Adipocyte (in vitro differentiated cells): Measurements from ENCODE around the gene PHKG2.

ENCODE experiments used
- DNase-seq: peaks from one replicate; pipeline ENCODE4 v3.0.0-alpha.2; 2015; ENCODE audit warnings: low read depth
- H3K27me3 ChIP-seq: replicated peaks from 2 replicates; pipeline ENCODE4 v1.7.0; 2013; ENCODE audit warnings: mild to moderate bottlenecking, low read length, moderate library complexity; ENCODE audit not compliant: control insufficient read depth, insufficient read depth
- H3K36me3 ChIP-seq: 2 replicates; pipeline ENCODE4 v1.7.0; 2013; ENCODE audit warnings: low read length, mild to moderate bottlenecking, moderate library complexity; ENCODE audit not compliant: control insufficient read depth, insufficient read depth, severe bottlenecking
- H3K4me1 ChIP-seq: 2 replicates; pipeline ENCODE4 v1.7.0; 2013; ENCODE audit warnings: mild to moderate bottlenecking, low read length, moderate library complexity; ENCODE audit not compliant: control insufficient read depth, insufficient read depth
- H3K4me3 ChIP-seq: 2 replicates; pipeline ENCODE4 v1.7.0; 2013; ENCODE audit warnings: mild to moderate bottlenecking, low read length, moderate library complexity
- H3K9ac ChIP-seq: 2 replicates; pipeline ENCODE4 v1.7.0; 2013; ENCODE audit warnings: mild to moderate bottlenecking, low read length, moderate library complexity
- H3K9me3 ChIP-seq: 2 replicates; pipeline ENCODE4 v1.7.0; 2013; ENCODE audit warnings: mild to moderate bottlenecking, low read length, moderate library complexity; ENCODE audit not compliant: control insufficient read depth

PHKG2 gene

DNA sequence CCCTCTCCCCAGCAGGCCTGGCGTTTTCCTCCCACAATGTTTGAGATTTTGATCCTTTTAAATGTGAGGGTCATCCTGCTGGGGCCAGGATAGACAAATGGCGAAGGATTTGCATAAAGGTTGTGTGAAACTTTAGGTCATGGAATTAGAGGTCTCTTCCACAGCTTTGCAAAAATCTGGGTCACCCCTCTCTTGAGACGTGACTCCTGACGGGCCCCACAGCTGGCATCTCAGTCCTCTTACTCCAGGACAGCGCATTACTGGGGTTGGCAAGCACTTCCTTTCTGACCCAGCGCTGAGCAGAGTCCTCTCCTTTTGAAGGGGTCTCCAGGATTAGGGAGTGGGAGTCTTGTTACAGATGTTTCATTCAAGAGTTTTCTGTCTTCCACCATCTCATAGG lies 31.4 kb downstream of the PHKG2 start:
- Histone ChIP-seq H3K9me3 (no peaks in the 10 kb centered on the region), H3K4me3 (no peak overlapping the region), H3K4me1 (peaks cover 37% of the 10 kb centered on the region), H3K36me3 (peaks cover 28% of the 10 kb centered on the region), H3K9ac (no peak overlapping the region), H3K27me3 (no peaks in the 10 kb centered on the region)
- DNase-seq: no peak

- no peaks in the 10 kb centered on the region for H3K27me3 ChIP-seq
- DNase-seq: no peak
- no peaks in the 10 kb centered on the region for H3K9me3 ChIP-seq
- no peak overlapping the region for H3K4me3 ChIP-seq
- H3K36me3 ChIP-seq: peaks cover 28% of the 10 kb centered on the region
- H3K9ac ChIP-seq: no peak overlapping the region
- H3K4me1 ChIP-seq: peaks cover 33% of the 10 kb centered on the region
These were observed 31.8 kb downstream of the PHKG2 start for GRCh38 chr16:30780021-30780420.

DNA sequence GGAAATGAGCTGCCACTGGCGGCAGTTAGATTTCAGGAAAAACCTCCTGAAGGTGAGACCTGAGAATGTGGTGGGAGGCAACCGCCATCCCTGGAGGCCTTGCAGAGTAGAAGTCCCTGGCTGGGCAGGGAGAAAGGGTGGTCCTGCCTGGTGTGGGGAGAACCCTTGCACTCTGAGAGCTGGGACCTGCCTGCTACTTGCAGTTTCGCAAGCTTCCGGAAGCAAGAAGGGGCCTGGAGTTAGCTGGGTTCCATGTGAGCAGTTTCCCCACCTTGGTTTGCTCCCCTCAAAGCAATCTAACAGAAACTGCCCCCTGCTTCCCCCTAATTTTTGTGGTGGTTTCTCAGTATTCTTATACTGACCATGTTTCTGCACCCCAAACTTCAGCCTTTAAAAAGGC lies 32.3 kb downstream of the PHKG2 start:
- H3K9me3 ChIP-seq: no peaks in the 10 kb centered on the region
- peaks cover 28% of the 10 kb centered on the region for H3K36me3 ChIP-seq
- DNase-seq: no peak
- H3K4me3 ChIP-seq: no peak overlapping the region
- no peaks in the 10 kb centered on the region for H3K27me3 ChIP-seq
- H3K4me1 ChIP-seq: peaks cover 34% of the 10 kb centered on the region
- no peak overlapping the region for H3K9ac ChIP-seq

GRCh38 chr16:30782486-30783279 lies 34.5 kb downstream of the PHKG2 start:
- Histone ChIP-seq H3K9ac (no peak overlapping the region), H3K36me3 (peaks cover 28% of the 10 kb centered on the region), H3K9me3 (no peaks in the 10 kb centered on the region), H3K4me1 (peaks cover 32% of the 10 kb centered on the region), H3K27me3 (no peaks in the 10 kb centered on the region), H3K4me3 (no peak overlapping the region)
- DNase-seq: no peak

- no peaks in the 10 kb centered on the region for H3K27me3 ChIP-seq
- H3K36me3 ChIP-seq: peaks cover 28% of the 10 kb centered on the region
- H3K9ac ChIP-seq: no peak overlapping the region
- DNase-seq: no peak
- peaks cover 30% of the 10 kb centered on the region for H3K4me1 ChIP-seq
- no peaks in the 10 kb centered on the region for H3K9me3 ChIP-seq
- H3K4me3 ChIP-seq: no peak overlapping the region
These were observed 35.3 kb downstream of the PHKG2 start for GRCh38 chr16:30783280-30784109.

GRCh38 chr16:30784215-30784614 lies 36.0 kb downstream of the PHKG2 start:
- Histone ChIP-seq H3K36me3 (peaks cover 28% of the 10 kb centered on the region), H3K27me3 (no peaks in the 10 kb centered on the region), H3K9ac (no peak overlapping the region), H3K9me3 (no peaks in the 10 kb centered on the region), H3K4me1 (peaks cover 22% of the 10 kb centered on the region), H3K4me3 (no peak overlapping the region)
- no peak for DNase-seq

DNA sequence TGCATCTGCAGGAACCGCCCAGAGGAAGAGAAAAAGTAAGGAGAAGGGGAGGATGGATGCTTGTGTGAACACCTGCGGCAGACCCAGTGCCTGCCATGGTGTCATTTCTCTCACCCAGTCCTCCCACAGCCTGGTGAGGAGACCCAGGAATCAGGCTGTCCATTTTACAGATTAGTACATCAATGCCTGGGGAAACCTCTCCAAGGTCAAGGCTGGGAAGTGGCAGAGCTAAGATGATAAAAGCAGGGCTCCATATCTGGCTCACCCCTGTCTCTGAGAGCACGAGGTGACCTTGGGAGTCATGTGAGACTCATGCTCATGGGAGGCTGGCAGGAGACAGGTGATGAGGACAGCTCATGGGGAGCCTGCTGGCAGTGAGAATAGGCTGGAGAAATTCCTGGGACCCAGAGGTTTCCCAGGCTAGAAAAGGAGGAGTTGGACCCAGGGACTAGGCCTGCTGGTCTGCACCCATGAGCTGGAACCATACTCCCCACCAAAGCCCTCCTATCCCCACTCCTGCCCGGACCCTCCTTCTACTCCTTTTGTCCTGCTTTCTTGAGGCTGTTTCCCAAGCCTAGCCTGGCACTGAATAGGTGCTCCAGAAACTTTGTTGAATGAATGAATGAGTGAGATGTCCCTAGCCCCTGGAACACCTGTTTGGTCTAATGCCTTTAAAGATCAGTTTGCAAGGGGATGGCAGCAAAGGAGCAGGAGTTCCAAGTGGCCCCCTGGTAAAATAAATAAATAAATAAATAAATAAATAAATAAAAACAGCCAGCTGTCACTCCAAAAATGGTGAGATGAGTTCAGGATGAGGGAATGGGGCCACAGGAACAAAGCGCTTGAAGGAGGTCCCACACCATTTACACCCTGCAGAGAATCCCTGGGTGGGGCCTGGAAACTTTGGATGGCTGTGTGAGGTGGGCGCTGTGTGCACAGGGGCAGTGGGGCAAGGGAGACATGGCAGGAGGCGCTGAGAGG lies 37.2 kb downstream of the PHKG2 start:
- no peak for DNase-seq
- H3K36me3 ChIP-seq: peaks cover 28% of the 10 kb centered on the region
- H3K4me1 ChIP-seq: peaks cover 19% of the 10 kb centered on the region
- no peaks in the 10 kb centered on the region for H3K27me3 ChIP-seq
- H3K9ac ChIP-seq: peak overlapping the region; percentile 97
- peak overlapping the region; percentile 82 for H3K4me3 ChIP-seq
- H3K9me3 ChIP-seq: no peaks in the 10 kb centered on the region

GRCh38 chr16:30786115-30786935 lies 38.1 kb downstream of the PHKG2 start:
- DNase-seq: peak; percentile 92
- H3K4me3 ChIP-seq: peak overlapping the region; percentile 93
- peaks cover 19% of the 10 kb centered on the region for H3K4me1 ChIP-seq
- H3K27me3 ChIP-seq: no peaks in the 10 kb centered on the region
- H3K9ac ChIP-seq: peak overlapping the region; percentile 97
- no peaks in the 10 kb centered on the region for H3K9me3 ChIP-seq
- peaks cover 24% of the 10 kb centered on the region for H3K36me3 ChIP-seq

GRCh38 chr16:30786936-30787612 lies 38.8 kb downstream of the PHKG2 start, which contains the start of gene ZNF629:
ZNF629 (minus strand) TSS chr16:30787205; CDS start chr16:30784482, 2,723 bp downstream.
- peak within 1 kb of the TSS; percentile 93 for H3K4me3 ChIP-seq
- H3K9ac ChIP-seq: peak within 1 kb of the TSS; percentile 97
- H3K36me3 ChIP-seq: peaks cover 17% of the 10 kb centered on the region
- DNase-seq: peak; percentile 80
- H3K9me3 ChIP-seq: no peaks in the 10 kb centered on the region
- H3K27me3 ChIP-seq: no peaks in the 10 kb centered on the region
- peaks cover 19% of the 10 kb centered on the region for H3K4me1 ChIP-seq
